DND-41 (cell line): ENCODE data around the gene DAD1.

Experiments
- ATAC-seq: fragments of 200-7000 bp; cut with Tn5 transposase; 3 replicates; pipeline ENCODE4 v1.9.1; 2021; ENCODE audit warnings: low read depth; ENCODE audit not compliant: insufficient read depth
- DNase-seq: peaks from one replicate; pipeline ENCODE4 v3.0.0-alpha.2; 2020
- H2AFZ ChIP-seq: 2 replicates; pipeline ENCODE4 v1.6.0; 2012; ENCODE audit warnings: low read depth, low read length
- H3K27ac ChIP-seq: 2 replicates; pipeline ENCODE4 v1.5.1; 2012; ENCODE audit warnings: low read length, inconsistent platforms
- H3K27me3 ChIP-seq: fragments of 200-600 bp; sonication (generic); 2 replicates; pipeline ENCODE4 v1.6.0; 2012; ENCODE audit warnings: low read length, mild to moderate bottlenecking, inconsistent platforms; ENCODE audit not compliant: insufficient read depth, poor library complexity
- H3K36me3 ChIP-seq: 2 replicates; pipeline ENCODE4 v1.5.1; 2012; ENCODE audit warnings: low read length, inconsistent platforms; ENCODE audit not compliant: insufficient read depth
- H3K4me1 ChIP-seq: 2 replicates; pipeline ENCODE4 v1.5.1; 2012; ENCODE audit warnings: mild to moderate bottlenecking, low read length; ENCODE audit not compliant: insufficient read depth
- H3K4me2 ChIP-seq: 2 replicates; pipeline ENCODE4 v1.6.0; 2012; ENCODE audit warnings: mild to moderate bottlenecking, moderate library complexity, low read length, inconsistent platforms; ENCODE audit not compliant: insufficient read depth
- H3K4me3 ChIP-seq, 2 experiments: fragments of 200-600 bp in 1 of 2; shearing (Covaris generic) in 1 of 2; 2 replicates each; pipeline ENCODE4 v1.5.1; 2012 to 2016; ENCODE audit warnings: inconsistent platforms in 2 of 2, low read length in 2 of 2, mild to moderate bottlenecking in 2 of 2, low read depth in 1 of 2, moderate library complexity in 1 of 2
- H3K79me2 ChIP-seq: 2 replicates; pipeline ENCODE4 v1.6.0; 2012; ENCODE audit warnings: low read length, inconsistent platforms; ENCODE audit not compliant: insufficient read depth
- H3K9ac ChIP-seq: 2 replicates; pipeline ENCODE4 v1.6.0; 2012; ENCODE audit warnings: low read depth, mild to moderate bottlenecking, inconsistent platforms, low read length, moderate library complexity
- H3K9me3 ChIP-seq: 2 replicates; pipeline ENCODE4 v1.5.1; 2012; ENCODE audit warnings: low read length, moderate library complexity, mild to moderate bottlenecking, inconsistent platforms; ENCODE audit not compliant: insufficient read depth, severe bottlenecking
- H4K20me1 ChIP-seq: 2 replicates; pipeline ENCODE4 v1.6.0; 2012; ENCODE audit warnings: low read length; ENCODE audit not compliant: insufficient read depth
- CTCF ChIP-seq: IDR thresholded peaks from 2 replicates; pipeline ENCODE4 v1.5.1; 2012; ENCODE audit warnings: borderline replicate concordance, low read length, moderate library complexity, mild to moderate bottlenecking; ENCODE audit not compliant: poor library complexity, severe bottlenecking; ENCODE audit errors: extremely low read depth
- EZH2 ChIP-seq: IDR thresholded peaks from 3 replicates; pipeline ENCODE4 v1.6.1; 2012; ENCODE audit warnings: borderline replicate concordance, low read depth, mild to moderate bottlenecking, moderate library complexity, low read length, inconsistent platforms; ENCODE audit not compliant: severe bottlenecking

The DAD1 gene

GRCh38 chr14:22613736-22614239 is 24.8 kb upstream of the DAD1 start:
- TF ChIP-seq EZH2 (no peak), CTCF (no peak)
- Histone ChIP-seq H3K27ac (no peak overlapping the region), H3K9ac (no peak overlapping the region), H3K4me3 (no peak overlapping the region), H2AFZ (no peak overlapping the region), H3K9me3 (no peaks in the 10 kb centered on the region), H3K79me2 (no peaks in the 10 kb centered on the region), H4K20me1 (no peaks in the 10 kb centered on the region), H3K27me3 (peaks cover 8% of the 10 kb centered on the region), H3K4me1 (no peaks in the 10 kb centered on the region), H3K4me2 (no peak overlapping the region), H3K36me3 (no peaks in the 10 kb centered on the region)
- ATAC-seq = no peak
- DNase-seq = no peak

- no peak overlapping the region for H3K9ac ChIP-seq
- H3K27ac ChIP-seq = no peak overlapping the region
- peaks cover 8% of the 10 kb centered on the region for H3K27me3 ChIP-seq
- H3K4me3 ChIP-seq = no peak overlapping the region
- TF ChIP-seq CTCF (no peak), EZH2 (no peak)
- H3K36me3 ChIP-seq = no peaks in the 10 kb centered on the region
- ATAC-seq (no peak), DNase-seq (no peak)
- H2AFZ ChIP-seq = no peak overlapping the region
- H3K79me2 ChIP-seq = no peaks in the 10 kb centered on the region
- H3K9me3 ChIP-seq = no peaks in the 10 kb centered on the region
- no peaks in the 10 kb centered on the region for H4K20me1 ChIP-seq
- H3K4me2 ChIP-seq = no peak overlapping the region
- no peaks in the 10 kb centered on the region for H3K4me1 ChIP-seq
Measured at GRCh38 chr14:22613106-22613695, 24.2 kb upstream of the DAD1 start.

GRCh38 chr14:22610931-22611330 is 21.9 kb upstream of the DAD1 start:
- H3K4me3 ChIP-seq = no peak overlapping the region
- DNase-seq (no peak), ATAC-seq (no peak)
- H3K27me3 ChIP-seq = peaks cover 12% of the 10 kb centered on the region
- H3K4me2 ChIP-seq = no peak overlapping the region
- H3K27ac ChIP-seq = no peak overlapping the region
- H3K79me2 ChIP-seq = no peaks in the 10 kb centered on the region
- H2AFZ ChIP-seq = no peak overlapping the region
- no peak overlapping the region for H3K9ac ChIP-seq
- H3K36me3 ChIP-seq = no peaks in the 10 kb centered on the region
- H3K4me1 ChIP-seq = no peaks in the 10 kb centered on the region
- TF ChIP-seq CTCF (no peak), EZH2 (no peak)
- H4K20me1 ChIP-seq = no peaks in the 10 kb centered on the region; the same call in 1 of the 2 replicates
- H3K9me3 ChIP-seq = no peaks in the 10 kb centered on the region

GRCh38 chr14:22607291-22607690 is 18.3 kb upstream of the DAD1 start:
- peaks cover 17% of the 10 kb centered on the region for H3K27me3 ChIP-seq
- no peak overlapping the region for H3K9ac ChIP-seq
- no peak for TF ChIP-seq CTCF
- TF ChIP-seq EZH2 = no peak
- DNase-seq = no peak
- no peaks in the 10 kb centered on the region for H3K79me2 ChIP-seq
- no peaks in the 10 kb centered on the region for H3K36me3 ChIP-seq
- no peak for ATAC-seq
- H3K4me3 ChIP-seq = no peak overlapping the region
- H2AFZ ChIP-seq = no peak overlapping the region
- no peak overlapping the region for H3K27ac ChIP-seq
- H3K9me3 ChIP-seq = no peaks in the 10 kb centered on the region
- no peak overlapping the region for H3K4me2 ChIP-seq
- H4K20me1 ChIP-seq = no peaks in the 10 kb centered on the region; the same call in 1 of the 2 replicates
- no peaks in the 10 kb centered on the region for H3K4me1 ChIP-seq
